ELR (cell line): ENCODE data around the gene IL32.

Experiments used
- DNase-seq: peaks from one replicate; pipeline ENCODE4 v3.0.0-alpha.2; 2015; ENCODE audit warnings: low read depth

IL32 gene

GRCh38 chr16:3089717-3090592 is 24.5 kb downstream of the IL32 start:
- DNase-seq, result no peak

GRCh38 chr16:3091551-3091950 is 26.1 kb downstream of the IL32 start:
- DNase-seq, result no peak

DNA sequence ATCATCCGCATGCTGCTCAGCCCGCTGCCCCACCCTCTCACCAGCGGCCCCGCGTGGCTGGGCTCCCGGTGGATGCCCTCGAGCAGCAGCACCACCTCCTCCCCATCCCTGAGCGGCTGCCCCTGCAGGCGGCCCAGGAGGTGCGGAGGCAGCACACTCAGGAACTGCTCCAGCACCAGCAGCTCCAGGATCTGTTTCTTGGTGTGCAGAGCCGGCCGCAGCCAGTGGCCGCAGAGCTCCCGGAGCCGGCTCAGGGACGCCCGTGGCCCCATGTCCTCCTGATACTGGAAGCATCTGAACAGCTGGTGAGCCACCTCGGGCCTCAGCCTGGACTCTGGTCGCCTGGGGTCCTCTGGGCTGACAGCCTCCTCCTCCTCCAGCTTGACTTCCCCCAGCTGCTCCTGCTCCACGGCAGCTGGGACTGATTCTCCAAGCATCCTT is 27.1 kb downstream of the IL32 start:
- no peak for DNase-seq

GRCh38 chr16:3094289-3095027 is 29.0 kb downstream of the IL32 start:
- DNase-seq, result peak; percentile 51

DNA sequence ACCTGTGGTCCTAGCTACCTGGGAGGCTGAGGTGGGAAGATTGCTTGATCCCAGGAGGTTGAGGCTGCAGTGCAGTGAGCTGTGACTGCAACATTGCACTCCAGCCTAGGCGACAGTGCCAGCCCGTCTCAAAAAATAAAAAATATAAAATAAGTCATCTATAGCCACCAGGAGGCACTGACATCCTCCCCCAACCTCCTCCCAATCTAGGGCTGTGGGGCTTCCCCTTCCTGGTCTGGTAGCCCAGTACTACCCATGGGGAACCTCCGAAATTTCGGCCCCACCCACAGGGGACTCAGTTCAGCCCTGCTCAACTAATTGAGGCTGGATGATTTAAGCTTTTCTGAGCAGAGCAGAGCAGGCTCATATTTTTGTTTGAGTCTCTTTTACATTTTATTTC is 30.4 kb downstream of the IL32 start:
- peak; percentile 38 for DNase-seq

DNA sequence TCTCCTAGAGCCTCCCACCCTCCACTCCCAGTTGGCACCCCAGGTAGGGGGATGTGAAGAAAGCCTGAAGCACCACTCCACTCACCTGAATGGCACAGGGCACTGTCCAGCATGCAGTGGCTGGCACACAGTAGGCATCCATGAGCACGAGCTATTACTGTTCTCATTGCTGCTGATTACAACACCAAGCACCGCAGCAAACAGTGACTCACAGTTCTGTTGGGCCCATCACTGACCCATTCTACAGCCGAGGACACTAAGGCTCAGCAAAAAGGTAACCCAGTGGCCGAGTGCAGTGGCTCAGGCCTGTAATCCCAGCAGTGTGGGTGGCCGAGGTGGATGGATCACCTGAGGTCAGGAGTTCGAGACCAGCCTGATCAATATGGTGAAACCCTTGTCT is 30.9 kb downstream of the IL32 start:
- DNase-seq, result no peak

- DNase-seq, result no peak
Measured at GRCh38 chr16:3097266-3097665, 31.8 kb downstream of the IL32 start.

- DNase-seq, result no peak
Measured at GRCh38 chr16:3098459-3099394, 33.3 kb downstream of the IL32 start, which contains the start of gene ZSCAN10. Gene ZSCAN10 (minus strand): TSS chr16:3099294. CDS start chr16:3092937, 6,357 bp downstream.

DNA sequence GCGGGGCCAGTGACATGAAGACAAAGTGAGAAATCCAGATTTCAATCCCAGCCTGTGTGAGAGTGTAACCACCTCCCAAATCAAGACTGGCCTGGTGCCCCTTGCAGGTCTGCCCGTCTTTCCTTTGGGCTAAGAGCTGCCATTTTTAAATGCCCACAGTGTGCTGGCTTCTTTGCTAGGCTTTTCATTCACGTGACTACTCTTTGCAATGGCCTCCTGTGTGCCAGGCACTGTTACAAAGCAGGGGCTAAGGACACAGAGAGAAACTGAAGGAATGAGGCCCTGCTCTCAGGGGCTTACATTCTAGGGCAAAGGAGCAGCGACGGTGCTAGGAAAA is 33.9 kb downstream of the IL32 start:
- DNase-seq, result no peak

DNA sequence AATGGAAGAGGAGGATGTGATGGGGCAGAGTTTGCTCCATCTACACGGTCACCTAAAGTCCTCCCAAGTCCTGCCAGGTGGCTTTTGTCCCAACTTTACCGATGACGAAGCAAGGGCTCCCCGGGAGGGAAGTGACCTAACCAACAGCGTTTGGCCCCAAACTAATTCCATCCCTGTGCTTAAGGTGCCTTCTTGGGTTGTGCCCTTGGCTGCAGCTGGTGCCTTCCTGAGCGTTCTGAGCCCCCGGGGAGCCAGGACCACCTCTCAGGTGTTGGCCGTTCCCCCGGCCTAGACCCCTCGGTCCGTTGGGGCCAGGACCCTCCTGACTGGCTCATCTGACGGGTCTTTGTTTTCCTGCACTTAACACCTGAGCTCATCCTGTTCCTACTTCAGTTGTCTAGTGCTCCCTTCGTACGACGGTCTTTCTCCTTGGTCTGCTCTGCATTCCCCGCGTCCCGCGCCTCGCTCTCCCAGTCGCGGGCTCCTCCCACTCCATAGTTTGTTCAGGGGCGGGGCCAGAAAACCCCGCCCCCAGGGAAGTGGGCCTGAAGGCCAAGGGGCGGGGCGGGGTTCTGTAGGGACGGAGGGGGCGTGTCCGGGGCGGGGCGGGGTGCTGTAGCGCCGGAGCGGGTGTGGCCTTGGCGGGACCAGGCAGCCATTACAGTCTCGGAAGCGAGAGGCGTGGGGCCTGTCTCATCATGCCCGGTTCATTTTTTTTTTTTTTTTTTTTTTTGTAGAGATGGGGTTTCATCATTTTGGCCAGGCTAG is 34.5 kb downstream of the IL32 start:
- peak; percentile 93 for DNase-seq

DNA sequence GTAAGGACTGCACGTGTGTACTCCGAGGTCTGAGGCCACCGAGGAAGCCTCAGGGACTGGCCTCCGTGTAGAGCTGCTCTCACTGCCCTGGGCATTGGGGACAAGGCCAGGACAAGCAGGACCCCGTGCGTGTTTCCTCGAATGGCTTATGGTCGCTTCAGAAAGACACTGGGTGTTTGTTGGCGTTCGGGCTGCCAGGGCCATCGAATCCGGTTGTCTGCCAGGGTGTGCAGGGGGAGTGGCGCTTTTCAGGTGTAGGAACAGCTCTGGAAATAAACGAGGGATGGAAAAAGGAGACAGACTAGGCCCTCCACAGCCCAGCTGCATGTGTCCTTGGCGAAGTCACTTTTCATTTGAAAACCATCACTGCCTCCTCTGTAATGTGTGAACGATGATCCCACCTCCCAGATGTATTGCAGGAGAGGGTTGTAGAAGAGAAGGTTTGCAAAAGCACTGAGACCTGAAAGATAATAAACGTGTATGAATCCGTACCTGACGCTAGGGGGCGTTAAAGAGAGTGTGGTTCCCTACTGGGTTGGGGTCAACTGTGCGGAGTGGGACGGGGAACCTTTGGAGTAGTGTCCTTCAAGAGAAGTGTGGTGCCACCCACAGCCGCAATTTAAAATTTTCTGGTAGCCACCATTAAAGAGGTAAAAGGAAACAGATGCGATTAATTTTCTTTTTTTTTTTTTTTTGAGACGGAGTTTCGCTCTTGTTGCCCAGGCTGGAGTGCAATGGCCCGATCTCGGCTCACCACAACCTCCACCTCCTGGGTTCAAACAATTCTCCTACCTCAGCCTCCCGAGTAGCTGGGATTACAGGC is 35.8 kb downstream of the IL32 start:
- peak; percentile 61 for DNase-seq

DNA sequence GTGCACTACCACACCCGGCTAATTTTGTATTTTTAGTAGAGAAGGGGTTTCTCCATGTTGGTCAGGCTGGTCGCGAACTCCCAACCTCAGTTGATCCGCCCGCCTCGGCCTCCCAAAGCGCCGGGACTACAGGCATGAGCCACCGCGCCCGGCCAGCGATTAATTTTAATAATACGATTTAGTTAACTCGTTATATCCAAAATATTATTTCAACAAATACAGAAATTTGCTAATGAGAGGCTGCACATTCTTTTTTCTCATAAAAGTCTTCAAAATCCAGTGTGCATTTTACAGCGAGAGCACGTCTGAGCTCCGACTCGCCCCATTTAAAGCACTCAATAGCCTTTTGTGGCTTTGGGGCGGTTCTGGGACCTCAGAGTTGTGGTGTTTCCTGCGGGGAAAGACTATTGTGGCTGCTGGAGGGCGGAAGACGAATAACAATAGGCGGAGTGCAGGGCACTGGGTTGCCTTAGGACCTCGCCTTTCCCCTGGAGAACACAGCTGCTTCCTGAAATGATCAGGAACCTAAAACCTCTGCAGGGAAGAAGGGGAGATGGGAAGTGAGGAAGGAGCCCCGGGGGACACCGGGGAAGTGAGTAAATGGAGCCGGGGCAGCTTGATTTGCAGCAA is 36.5 kb downstream of the IL32 start:
- DNase-seq, result no peak

GRCh38 chr16:3106205-3106928 is 40.9 kb downstream of the IL32 start:
- peak; percentile 92 for DNase-seq

DNA sequence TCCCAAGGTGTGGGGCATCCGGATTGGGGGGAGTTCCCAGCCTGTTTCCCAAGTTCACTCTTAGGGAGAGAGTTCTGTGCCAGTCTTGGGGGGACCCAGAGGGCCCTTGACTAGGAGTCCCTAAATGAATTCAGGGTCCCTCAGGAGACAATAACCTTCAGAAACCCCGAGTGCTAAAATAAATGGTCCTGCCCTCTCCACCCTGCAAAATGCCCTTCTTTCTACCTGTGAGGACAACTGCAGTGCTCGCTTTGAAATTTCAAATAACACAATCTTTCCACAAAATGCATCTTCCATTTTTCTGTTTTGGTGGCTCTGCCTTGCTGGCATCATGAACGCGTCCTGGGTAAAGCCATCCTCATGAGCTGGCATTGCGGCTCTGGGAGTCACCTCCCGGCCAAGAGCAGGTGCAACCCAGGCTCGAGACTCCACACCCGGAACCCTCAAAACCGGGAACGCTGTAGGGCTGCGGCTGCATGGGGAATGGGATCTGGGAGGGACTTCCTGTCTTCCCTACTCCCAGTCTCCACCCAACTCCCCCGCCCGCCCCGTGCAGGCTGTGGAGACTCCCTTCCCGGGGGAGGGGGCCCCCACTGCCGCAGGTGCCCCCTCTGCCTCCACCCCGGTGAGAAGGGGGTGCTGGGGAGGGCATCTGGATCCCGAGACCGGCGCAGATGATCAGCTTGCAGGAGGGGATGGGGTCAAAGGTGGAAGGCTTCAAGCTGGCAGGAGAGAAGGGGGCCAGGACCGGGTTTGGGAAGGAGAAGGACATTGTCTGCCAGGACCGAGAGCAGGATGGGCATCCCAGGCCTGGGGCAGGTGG is 46.8 kb downstream of the IL32 start, which contains the start of gene ZNF205:
ZNF205 (plus strand) TSS at position 529 of the 823 bp plus-strand sequence. CDS start 845 bp downstream, outside the sequence.
- DNase-seq, result peak; percentile 80

DNA sequence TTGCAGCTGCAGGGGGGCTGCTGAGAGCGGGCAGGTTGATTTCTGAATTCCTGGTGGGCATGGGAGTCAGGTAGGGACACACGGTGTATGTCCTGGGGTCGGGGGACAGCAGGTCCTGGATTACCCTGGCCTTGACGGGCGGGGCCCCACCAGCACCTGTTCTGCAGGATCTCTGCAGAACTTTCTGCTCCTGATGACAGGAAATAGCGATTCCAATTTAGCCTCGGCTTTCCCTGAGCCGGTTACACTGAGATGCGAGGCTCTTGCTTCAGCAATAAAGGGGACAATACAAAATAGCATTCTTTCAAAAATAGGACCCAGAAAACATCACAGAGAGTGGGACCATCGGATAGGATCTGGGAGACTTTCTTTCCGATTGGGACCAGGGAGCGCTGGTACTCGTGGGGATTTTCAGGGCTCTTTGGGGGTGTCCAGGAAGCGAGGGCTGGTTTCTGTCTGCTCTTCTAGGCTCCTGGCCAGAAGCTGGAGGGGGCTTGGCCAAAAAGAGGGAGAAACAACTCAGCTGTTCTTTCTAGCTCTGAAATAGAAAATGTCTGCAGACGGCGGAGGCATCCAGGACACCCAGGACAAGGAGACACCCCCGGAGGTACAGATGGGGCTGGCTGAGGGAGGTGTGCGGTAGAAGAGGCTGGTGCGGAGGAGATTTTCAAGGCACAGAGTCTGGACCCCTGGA is 47.6 kb downstream of the IL32 start:
- peak; percentile 25 for DNase-seq

DNA sequence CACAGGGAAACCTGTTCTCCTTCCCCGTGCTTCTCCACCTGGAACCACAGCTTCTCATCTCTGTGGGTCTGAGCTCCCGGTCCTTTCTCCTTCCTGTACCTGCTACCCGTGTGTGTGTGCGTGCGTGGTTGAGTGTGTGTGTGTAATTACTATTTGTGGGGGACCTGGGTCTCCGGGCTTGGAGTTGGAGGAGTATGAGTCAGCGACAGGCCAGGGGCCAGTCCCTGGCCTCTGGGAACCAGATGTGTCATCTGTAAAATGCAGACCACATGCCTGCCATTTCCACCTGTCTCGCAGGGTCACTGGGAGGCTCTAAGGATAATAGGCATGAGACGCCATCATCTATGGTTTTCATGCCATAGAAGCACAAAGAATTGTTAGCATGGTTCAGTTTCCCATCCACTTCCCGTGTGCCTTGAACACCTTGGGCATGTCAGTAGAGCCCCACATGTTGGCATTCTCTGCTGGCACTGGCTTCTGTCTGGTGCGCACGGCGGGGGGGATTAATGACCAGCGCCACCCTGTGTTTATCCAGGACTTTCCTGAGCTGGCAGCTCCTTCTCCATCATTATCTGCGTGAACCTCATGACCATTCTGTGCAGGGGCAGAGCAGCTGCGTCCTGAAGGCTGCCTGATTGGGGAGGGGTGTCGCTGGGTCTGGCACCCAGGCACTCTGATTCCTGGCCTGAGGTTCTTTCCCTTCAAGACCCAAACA is 48.5 kb downstream of the IL32 start:
- peak; percentile 60 for DNase-seq

DNA sequence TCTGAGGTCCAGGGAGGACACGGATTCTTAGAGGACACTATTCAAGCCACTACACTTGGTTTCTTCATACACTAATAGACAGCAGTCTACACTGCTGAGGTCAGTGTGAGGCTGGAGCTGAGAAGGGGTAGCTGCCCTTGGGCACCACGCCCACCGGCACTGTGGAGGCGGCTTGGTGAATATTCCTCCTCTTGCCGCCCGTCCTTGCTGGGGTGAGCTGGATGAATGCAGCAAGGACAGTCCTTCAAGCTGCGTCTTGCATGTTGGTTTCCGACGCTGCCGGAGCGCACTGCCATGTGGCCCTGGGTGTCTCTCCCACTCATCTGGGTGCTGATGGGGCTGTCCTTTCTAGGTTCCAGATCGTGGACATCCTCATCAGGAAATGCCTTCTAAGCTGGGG is 49.6 kb downstream of the IL32 start:
- DNase-seq, result no peak
